Caki2 (cell line): ENCODE measurements around the gene SEC61A1. TPM values are rescaled to one million over a fixed set of nuclear protein-coding genes. Genes with fewer than 3 reads are reported as not detected.

ENCODE experiments used
- DNase-seq: peaks from one replicate; pipeline ENCODE4 v3.0.0-alpha.2; 2015; ENCODE audit warnings: low read depth
- in situ Hi-C: cut with HindIII; loops from 2 replicates; pipeline ENCODE4 v1.10.0; 2016; ENCODE audit warnings: low sequenced_read_pairs, low pct_unique_long_range_greater_than_20kb, mixed read lengths
- total RNA-seq: library from RNA; depleted of rRNA; stranded (reverse); fragments of >200 nt; shearing (Covaris generic); gene quantifications from 2 replicates; pipeline ENCODE4 v1.2.3, GENCODE V29; 2014; ENCODE audit warnings: low replicate concordance; rRNA removed

The SEC61A1 gene
- total RNA-seq, 1 experiment from 2014 or later = 159 TPM

- DNase-seq = no peak
- in situ Hi-C loops = no loop called here
Measured at GRCh38 chr3:128091586-128091985, 39.3 kb downstream of the SEC61A1 start.

- in situ Hi-C loops = no loop called here
- DNase-seq = no peak
Measured at GRCh38 chr3:128094295-128095151, 42.3 kb downstream of the SEC61A1 start.

GRCh38 chr3:128095222-128095703, 43.0 kb downstream of the SEC61A1 start:
- DNase-seq = peak; percentile 59
- in situ Hi-C loops = no loop called here

- peak; percentile 61 for DNase-seq
- in situ Hi-C loops = no loop called here
Measured at GRCh38 chr3:128098234-128098633, 46.0 kb downstream of the SEC61A1 start.

GRCh38 chr3:128100161-128100560, 47.9 kb downstream of the SEC61A1 start:
- in situ Hi-C loops = no loop called here
- DNase-seq = no peak

- no peak for DNase-seq
- in situ Hi-C loops = no loop called here
Measured at GRCh38 chr3:128100638-128101037, 48.4 kb downstream of the SEC61A1 start.

GRCh38 chr3:128103136-128103676, 51.0 kb downstream of the SEC61A1 start:
- in situ Hi-C loops = no loop called here
- no peak for DNase-seq

GRCh38 chr3:128107834-128108233, 55.6 kb downstream of the SEC61A1 start:
- no peak for DNase-seq
- in situ Hi-C loops = no loop called here

- DNase-seq = no peak
- in situ Hi-C loops = no loop called here
Measured at GRCh38 chr3:128111147-128111546, 58.9 kb downstream of the SEC61A1 start.

GRCh38 chr3:128112357-128112968, 60.2 kb downstream of the SEC61A1 start:
- DNase-seq = peak; percentile 83
- in situ Hi-C loops = no loop called here

- peak; percentile 30 for DNase-seq
- in situ Hi-C loops = no loop called here
Measured at GRCh38 chr3:128113817-128114794, 61.9 kb downstream of the SEC61A1 start.

Other genes with a start within 250 kb of the SEC61A1 start
- 31.6 and 53.0 TPM in 2 replicates for gene MGLL, start 229.9 kb upstream of the SEC61A1 start, total RNA-seq
- gene KBTBD12, start 137.2 kb upstream of the SEC61A1 start, total RNA-seq = not detected in 2 replicates
- 50.7 and 60.7 TPM in 2 replicates for gene RUVBL1, start 71.4 kb downstream of the SEC61A1 start, total RNA-seq
- 10.3 and 12.7 TPM in 2 replicates for gene EEFSEC, start 101.0 kb downstream of the SEC61A1 start, total RNA-seq